Mesothelial cell of epicardium (in vitro differentiated cells): ENCODE measurements around the gene LGALS16. TPM values are rescaled to one million over a fixed set of nuclear protein-coding genes. Genes with fewer than 3 reads are reported as not detected.
A peak's percentile ranks its signal among the peaks of the same experiment; 100 is the strongest.
"Not testable (repeated sequence)": the region's sequence is repeated elsewhere in the genome, so short reads cannot be mapped to it uniquely, and the experiment has no call there.

Experiments
- DNase-seq, 2 experiments: peaks; one replicate each; pipeline ENCODE4 v3.0.0; 2021; ENCODE audit warnings: low spot score in 2 of 2; ENCODE audit not compliant: unreplicated experiment in 2 of 2
- H3K27ac Mint-ChIP-seq: 2 replicates; pipeline ENCODE4 v1.8.0; 2021; ENCODE audit warnings: mixed read lengths
- H3K27me3 Mint-ChIP-seq: 2 replicates; pipeline ENCODE4 v1.8.0; 2021; ENCODE audit warnings: low read depth, mixed read lengths
- H3K36me3 Mint-ChIP-seq: 2 replicates; pipeline ENCODE4 v1.8.0; 2021; ENCODE audit warnings: mixed read lengths
- H3K4me1 Mint-ChIP-seq: 2 replicates; pipeline ENCODE4 v1.8.0; 2021; ENCODE audit warnings: mixed read lengths
- H3K4me3 Mint-ChIP-seq: 2 replicates; pipeline ENCODE4 v1.8.0; 2021; ENCODE audit warnings: mild to moderate bottlenecking, moderate library complexity, mixed read lengths
- H3K9me3 Mint-ChIP-seq: 2 replicates; pipeline ENCODE4 v1.8.0; 2021; ENCODE audit warnings: mixed read lengths
- total RNA-seq: library from RNA; stranded (reverse); gene quantifications from 3 replicates; pipeline ENCODE4 v1.2.1, GENCODE V29; 2021
- TF ChIP-seq, protein P1 (sequence below): fragments of 200-600 bp; sonication (generic); IDR thresholded peaks from one replicate; pipeline ENCODE4 v1.5.0; 2021; ENCODE audit warnings: antibody characterized with exemption; ENCODE audit not compliant: unreplicated experiment

LGALS16 gene
- total RNA-seq, 1 donor from 2014 or later = not detected

DNA sequence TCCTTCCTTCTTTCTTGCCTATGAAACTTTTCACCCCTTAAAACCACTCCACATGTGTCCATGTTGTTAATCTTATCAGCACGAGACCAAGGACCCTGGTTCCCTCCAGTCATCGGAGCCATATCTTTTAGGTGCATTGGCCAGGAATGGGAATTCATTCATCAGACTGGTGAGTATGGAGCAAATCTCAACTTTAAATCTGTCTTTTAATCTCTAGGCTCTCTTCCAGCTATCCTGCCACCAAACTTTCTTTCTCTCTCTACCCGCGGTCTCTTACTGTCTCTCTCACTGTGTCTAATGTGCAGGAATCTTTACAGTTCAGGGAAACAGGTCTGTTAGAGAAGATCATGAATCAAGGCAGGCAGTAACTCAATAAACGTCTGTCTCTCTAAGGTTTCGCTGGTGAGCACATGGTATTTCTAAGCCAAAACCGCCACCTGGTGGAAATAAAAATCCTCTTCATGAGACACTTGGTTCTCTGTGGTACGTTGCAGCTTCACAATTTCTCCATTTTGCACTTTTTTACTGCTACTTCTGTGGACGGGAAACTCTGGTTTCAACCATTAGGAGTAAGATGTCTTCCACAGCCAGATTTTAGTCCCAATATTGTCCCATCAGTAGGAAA is 16.1 kb downstream of the LGALS16 start:
- Mint-ChIP-seq H3K4me3 (no peak overlapping the region), H3K9me3 (no peaks in the 10 kb centered on the region), H3K27me3 (peaks cover 42% of the 10 kb centered on the region), H3K4me1 (peaks cover 4% of the 10 kb centered on the region), H3K27ac (no peak overlapping the region), H3K36me3 (no peaks in the 10 kb centered on the region)
- DNase-seq = no peak
- TF ChIP-seq, protein P1, sequence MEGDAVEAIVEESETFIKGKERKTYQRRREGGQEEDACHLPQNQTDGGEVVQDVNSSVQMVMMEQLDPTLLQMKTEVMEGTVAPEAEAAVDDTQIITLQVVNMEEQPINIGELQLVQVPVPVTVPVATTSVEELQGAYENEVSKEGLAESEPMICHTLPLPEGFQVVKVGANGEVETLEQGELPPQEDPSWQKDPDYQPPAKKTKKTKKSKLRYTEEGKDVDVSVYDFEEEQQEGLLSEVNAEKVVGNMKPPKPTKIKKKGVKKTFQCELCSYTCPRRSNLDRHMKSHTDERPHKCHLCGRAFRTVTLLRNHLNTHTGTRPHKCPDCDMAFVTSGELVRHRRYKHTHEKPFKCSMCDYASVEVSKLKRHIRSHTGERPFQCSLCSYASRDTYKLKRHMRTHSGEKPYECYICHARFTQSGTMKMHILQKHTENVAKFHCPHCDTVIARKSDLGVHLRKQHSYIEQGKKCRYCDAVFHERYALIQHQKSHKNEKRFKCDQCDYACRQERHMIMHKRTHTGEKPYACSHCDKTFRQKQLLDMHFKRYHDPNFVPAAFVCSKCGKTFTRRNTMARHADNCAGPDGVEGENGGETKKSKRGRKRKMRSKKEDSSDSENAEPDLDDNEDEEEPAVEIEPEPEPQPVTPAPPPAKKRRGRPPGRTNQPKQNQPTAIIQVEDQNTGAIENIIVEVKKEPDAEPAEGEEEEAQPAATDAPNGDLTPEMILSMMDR = peak; percentile 72

DNA sequence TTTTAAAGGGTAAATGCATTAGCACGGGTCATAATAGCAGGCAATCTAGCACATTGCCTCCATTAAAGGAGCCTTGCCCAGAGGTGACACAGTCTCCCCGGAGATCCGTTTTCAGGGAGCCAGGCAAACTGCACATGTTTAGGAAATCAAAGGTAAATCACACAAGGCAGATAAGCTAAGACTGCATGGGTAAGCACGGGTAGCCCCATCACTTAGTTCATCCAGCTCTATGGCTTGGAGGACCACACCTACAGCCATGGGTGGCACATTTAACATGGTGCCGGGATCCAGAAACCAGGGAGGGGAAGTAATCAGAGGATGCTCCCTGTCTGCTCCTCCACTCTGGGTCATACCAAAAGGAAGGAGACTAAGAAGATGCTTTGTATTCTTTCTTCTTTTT is 16.8 kb downstream of the LGALS16 start:
- TF ChIP-seq, protein P1 = no peak
- Mint-ChIP-seq H3K9me3 (no peaks in the 10 kb centered on the region), H3K4me3 (no peak overlapping the region), H3K27me3 (peaks cover 39% of the 10 kb centered on the region), H3K36me3 (no peaks in the 10 kb centered on the region), H3K27ac (no peak overlapping the region), H3K4me1 (peaks cover 4% of the 10 kb centered on the region)
- DNase-seq = no peak

DNA sequence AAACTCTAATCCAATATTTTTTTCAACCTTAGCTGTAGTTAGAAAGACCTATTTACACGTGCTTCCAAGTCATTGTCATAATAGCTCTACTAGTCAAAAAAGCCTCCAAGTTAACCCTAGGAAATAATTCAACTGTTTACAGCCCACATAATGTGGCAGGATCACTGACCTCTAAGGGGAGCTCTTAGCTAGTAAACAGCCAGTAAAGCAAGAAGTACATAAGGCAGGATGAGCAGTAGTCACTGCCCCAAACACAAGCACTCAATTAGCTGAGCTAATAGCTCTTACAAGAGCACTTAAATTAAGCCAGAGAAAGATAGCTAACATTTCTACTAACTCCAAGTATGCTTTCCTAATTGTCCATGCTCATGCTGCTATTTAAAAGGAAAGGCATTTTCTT is 18.1 kb downstream of the LGALS16 start:
- H3K4me3 Mint-ChIP-seq, H3K9me3 Mint-ChIP-seq, DNase-seq, H3K4me1 Mint-ChIP-seq, H3K36me3 Mint-ChIP-seq, H3K27ac Mint-ChIP-seq: not testable (repeated sequence)
- peaks cover 45% of the 10 kb centered on the region for H3K27me3 Mint-ChIP-seq

DNA sequence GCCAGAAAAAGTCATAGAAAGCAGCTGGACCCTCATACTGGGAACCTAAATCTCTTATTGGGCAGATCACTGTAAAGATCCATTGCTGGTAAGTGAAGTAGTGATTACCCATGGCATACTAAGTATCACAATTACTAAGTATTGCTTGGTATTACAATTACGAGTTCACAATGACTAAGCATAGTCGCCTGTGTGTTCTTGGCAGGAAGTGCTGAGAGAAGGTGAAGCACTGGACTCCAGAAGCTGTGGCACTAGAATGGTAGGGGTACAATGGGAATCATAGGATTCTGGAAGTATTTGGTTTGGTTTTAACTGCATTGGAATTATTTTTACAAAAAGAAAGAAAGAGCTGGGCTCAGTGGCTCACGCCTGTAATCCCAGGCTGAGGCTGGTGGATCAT is 20.3 kb downstream of the LGALS16 start:
- DNase-seq = no peak
- no peak overlapping the region for H3K4me3 Mint-ChIP-seq
- H3K4me1 Mint-ChIP-seq = peaks cover 4% of the 10 kb centered on the region
- no peaks in the 10 kb centered on the region for H3K9me3 Mint-ChIP-seq
- TF ChIP-seq, protein P1 = no peak
- H3K27me3 Mint-ChIP-seq = peaks cover 46% of the 10 kb centered on the region
- H3K27ac Mint-ChIP-seq = no peak overlapping the region
- no peaks in the 10 kb centered on the region for H3K36me3 Mint-ChIP-seq

DNA sequence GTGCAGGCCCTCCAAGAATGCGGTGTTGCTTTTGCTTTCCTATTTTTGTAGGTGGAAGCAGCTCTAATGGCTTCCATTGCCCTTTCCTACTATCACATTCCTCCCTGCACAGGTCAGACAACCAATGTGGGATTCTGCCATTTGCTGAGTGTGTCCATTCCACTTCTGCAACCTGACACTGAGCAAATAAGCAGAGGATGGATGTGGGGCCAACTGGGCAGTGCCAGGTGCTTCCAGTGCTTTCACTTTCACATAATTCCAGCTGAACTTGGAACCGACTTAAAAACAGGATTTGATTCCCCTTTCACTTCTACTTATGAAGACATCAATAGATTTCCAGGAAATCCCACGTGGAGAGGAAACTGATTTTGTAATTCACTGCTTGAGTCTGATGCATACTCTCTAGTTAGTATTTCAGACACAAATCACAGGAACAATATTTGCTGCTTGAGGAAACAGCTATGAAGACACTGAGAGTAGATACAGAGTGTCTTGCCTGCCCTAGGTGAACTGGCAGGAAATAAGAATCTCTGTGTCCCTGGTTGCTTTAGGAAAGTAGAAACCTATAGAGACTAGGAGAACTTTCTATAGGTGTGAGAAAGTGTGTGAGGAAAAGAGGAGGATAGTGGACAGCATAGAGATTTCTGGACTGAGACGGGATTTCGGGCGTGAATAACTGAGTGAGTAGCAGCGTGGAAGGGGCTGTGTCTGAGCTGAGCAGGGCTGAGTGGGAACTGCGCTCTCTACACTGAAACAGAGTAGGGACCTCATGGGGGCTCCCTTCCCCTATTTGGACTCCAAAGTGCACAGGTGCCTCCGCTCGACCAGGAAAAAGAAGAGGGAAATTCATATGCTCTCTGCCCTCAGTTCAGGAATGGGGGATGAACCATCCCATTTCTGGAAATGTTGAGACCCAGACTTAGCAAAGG is 22.5 kb downstream of the LGALS16 start:
- no peaks in the 10 kb centered on the region for H3K9me3 Mint-ChIP-seq
- no peak overlapping the region for H3K27ac Mint-ChIP-seq
- TF ChIP-seq, protein P1 = no peak
- H3K4me1 Mint-ChIP-seq = no peaks in the 10 kb centered on the region
- no peak for DNase-seq
- H3K36me3 Mint-ChIP-seq = no peaks in the 10 kb centered on the region
- peaks cover 35% of the 10 kb centered on the region for H3K27me3 Mint-ChIP-seq
- H3K4me3 Mint-ChIP-seq = no peak overlapping the region

DNA sequence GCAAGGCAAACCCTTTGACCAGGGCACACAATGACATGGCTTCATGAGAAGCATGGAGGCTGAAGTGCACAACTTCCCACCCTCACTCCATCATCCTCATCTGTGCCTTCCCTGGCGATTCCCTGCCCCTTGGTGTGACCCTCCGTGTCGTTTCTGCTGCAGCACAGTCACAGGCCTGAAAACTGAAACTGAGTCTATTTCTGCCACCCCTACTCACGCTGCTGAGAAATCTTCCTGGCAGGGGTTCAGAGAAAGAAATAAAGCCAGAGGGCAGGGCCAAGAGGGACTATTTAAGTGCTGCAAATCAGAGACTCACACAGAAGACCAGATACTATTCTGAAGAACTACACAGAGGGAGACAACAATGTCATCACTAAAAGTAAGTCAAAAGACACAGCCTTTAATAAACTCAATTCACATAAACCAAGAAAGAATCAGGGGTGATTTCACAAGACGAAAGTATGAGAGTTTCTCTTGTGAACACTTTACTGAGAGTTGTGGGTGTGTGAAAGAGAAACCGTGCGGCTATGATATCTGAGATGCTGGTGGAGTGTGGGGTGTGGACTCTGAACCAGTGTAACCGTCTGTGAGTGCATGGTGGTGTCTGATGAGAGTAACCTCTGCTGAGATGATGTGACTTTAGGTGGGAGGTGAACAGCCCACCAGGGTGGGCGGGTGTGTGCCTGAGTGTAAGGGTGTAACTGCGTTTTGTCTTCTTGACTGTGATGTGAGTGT is 23.5 kb downstream of the LGALS16 start:
- TF ChIP-seq, protein P1 = no peak
- H3K36me3 Mint-ChIP-seq = no peaks in the 10 kb centered on the region
- H3K27ac Mint-ChIP-seq = no peak overlapping the region

More for the DNA sequence above, 23.5 kb downstream of the LGALS16 start:
- Mint-ChIP-seq H3K9me3 (no peaks in the 10 kb centered on the region), H3K4me3 (no peak overlapping the region), H3K27me3 (peaks cover 32% of the 10 kb centered on the region), H3K4me1 (peaks cover 2% of the 10 kb centered on the region)
- DNase-seq = no peak
